ENCODE results near the gene PRKG1.
"Not testable (repeated sequence)": the region's sequence is repeated elsewhere in the genome, so short reads cannot be mapped to it uniquely, and the experiment has no call there.

Gene PRKG1

GRCh38 chr10:51683031-51683691, 608.9 kb downstream of the PRKG1 start:
- no peak for DNase-seq

GRCh38 chr10:51685768-51686167, 611.5 kb downstream of the PRKG1 start:
- no peak for DNase-seq

GRCh38 chr10:51687296-51687695, 613.0 kb downstream of the PRKG1 start:
- no peak for DNase-seq

GRCh38 chr10:51688826-51689225, 614.5 kb downstream of the PRKG1 start:
- DNase-seq, result not testable (repeated sequence)

- no peak for DNase-seq
Measured at GRCh38 chr10:51689536-51689935, 615.2 kb downstream of the PRKG1 start.

- no peak for DNase-seq
Measured at GRCh38 chr10:51691135-51691534, 616.8 kb downstream of the PRKG1 start.

- DNase-seq, result no peak
Measured at GRCh38 chr10:51694086-51694768, 619.9 kb downstream of the PRKG1 start.

- DNase-seq, result no peak
Measured at GRCh38 chr10:51696251-51696650, 622.0 kb downstream of the PRKG1 start.

- no peak for DNase-seq
Measured at GRCh38 chr10:51698473-51699063, 624.3 kb downstream of the PRKG1 start.

- DNase-seq, result no peak
Measured at GRCh38 chr10:51699145-51699474, 624.8 kb downstream of the PRKG1 start.

GRCh38 chr10:51699475-51700227, 625.4 kb downstream of the PRKG1 start, which contains the start of gene CSTF2T:
CSTF2T (minus strand) TSS chr10:51699595; CDS start chr10:51699549, 46 bp downstream.
- peak; percentile 89 for DNase-seq

- no peak for DNase-seq
Measured at GRCh38 chr10:51700228-51700817, 626.0 kb downstream of the PRKG1 start.

GRCh38 chr10:51705774-51706173, 631.5 kb downstream of the PRKG1 start:
- DNase-seq, result no peak

- no peak for DNase-seq
Measured at GRCh38 chr10:51706225-51706624, 631.9 kb downstream of the PRKG1 start.

- no peak for DNase-seq
Measured at GRCh38 chr10:51707392-51707791, 633.1 kb downstream of the PRKG1 start.

- no peak for DNase-seq
Measured at GRCh38 chr10:51707821-51708424, 633.6 kb downstream of the PRKG1 start.

- DNase-seq, result no peak
Measured at GRCh38 chr10:51708609-51709008, 634.3 kb downstream of the PRKG1 start.

- no peak for DNase-seq
Measured at GRCh38 chr10:51709324-51709972, 635.2 kb downstream of the PRKG1 start.

GRCh38 chr10:51711519-51711891, 637.2 kb downstream of the PRKG1 start:
- DNase-seq, result no peak

GRCh38 chr10:51716981-51717380, 642.7 kb downstream of the PRKG1 start:
- no peak for DNase-seq

GRCh38 chr10:51718804-51719291, 644.6 kb downstream of the PRKG1 start:
- DNase-seq, result peak; percentile 20

- DNase-seq, result no peak
Measured at GRCh38 chr10:51724038-51724437, 649.8 kb downstream of the PRKG1 start.
